ENCODE measurements around the gene ZNF557.

Gene ZNF557

DNA sequence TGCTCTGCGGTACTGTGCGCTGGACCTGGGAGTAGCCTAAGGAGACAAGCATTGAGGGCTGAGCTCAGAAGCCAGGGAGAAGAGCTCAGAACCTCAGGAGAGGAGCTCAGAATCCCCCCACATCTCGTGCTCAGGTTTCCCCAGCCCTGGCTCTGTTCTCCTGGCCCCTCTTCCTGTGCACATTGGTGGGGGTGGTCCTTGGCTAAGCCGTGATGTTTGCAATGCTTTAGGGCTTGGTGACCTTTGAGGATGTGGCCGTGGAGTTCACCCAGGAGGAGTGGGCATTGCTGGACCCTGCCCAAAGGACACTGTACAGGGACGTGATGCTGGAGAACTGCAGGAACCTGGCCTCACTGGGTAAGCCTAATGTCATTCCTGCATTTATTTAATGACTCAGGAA lies 6.6 kb downstream of the ZNF557 start:
- no peak for DNase-seq (ENCODE audit: low read depth)

DNA sequence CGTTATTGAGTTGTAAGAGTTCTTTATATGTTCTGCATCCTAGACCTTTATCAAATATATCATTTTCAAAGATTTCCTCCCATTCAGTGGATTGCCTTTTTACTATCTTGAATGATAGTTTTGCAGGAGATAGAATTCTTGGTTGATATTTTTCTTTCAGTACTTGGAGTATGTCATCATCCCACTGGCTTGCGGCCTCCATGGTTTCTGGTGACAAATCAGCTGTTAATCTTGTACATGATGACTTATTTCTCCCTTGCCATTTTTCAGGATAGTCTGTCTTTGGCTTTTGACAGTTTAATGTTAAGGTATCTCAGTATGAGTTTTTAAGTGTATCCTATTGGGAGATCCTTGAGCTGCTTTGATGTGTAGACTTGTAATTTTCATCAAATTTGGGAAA lies 8.5 kb downstream of the ZNF557 start:
- no peak for DNase-seq (ENCODE audit: low read depth)

DNA sequence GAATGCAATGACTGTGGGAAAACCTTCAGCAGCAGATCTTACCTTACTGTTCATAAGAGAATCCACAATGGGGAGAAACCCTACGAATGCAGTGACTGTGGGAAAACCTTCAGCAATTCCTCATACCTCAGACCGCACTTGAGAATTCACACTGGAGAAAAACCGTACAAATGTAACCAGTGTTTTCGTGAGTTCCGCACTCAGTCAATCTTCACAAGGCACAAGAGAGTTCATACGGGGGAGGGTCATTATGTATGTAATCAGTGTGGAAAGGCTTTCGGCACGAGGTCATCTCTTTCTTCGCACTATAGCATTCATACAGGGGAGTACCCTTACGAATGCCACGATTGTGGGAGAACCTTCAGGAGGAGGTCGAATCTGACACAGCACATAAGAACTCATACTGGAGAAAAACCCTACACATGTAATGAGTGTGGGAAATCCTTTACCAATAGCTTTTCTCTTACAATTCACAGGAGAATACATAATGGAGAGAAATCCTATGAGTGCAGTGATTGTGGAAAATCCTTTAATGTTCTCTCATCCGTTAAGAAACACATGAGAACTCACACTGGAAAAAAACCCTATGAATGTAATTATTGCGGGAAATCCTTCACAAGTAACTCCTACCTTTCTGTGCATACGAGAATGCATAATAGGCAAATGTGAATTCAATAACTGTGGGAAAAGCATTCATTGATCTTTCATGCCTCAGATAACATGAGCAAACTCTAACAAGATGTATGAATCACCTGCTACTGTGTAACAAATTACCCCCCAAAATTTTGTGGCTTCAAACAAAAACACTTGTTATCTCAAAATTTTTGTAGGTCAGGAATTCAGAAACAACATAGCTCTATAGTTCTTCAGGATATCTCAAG lies 13.8 kb downstream of the ZNF557 start:
- DNase-seq (ENCODE audit: low read depth), result no peak

DNA sequence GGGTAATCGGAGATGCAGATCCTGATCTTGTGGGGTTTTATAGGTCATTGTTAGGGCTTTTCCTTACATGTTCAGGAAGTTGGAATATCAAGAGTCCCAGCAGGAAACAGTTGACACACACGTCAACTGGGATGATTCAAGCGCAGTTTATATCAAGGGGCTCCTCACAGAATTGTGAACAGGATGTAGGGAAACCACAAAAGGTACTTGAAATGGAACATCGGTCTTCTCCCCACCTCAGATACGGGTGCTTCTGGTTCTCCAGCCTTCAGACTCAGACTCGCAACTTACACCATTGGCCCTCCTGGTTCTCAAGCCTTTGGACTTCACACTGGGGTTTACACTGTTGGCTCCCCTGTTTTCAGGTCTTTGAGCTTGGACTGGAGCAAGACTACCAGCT lies 19.5 kb downstream of the ZNF557 start:
- no peak for DNase-seq (ENCODE audit: low read depth)

DNA sequence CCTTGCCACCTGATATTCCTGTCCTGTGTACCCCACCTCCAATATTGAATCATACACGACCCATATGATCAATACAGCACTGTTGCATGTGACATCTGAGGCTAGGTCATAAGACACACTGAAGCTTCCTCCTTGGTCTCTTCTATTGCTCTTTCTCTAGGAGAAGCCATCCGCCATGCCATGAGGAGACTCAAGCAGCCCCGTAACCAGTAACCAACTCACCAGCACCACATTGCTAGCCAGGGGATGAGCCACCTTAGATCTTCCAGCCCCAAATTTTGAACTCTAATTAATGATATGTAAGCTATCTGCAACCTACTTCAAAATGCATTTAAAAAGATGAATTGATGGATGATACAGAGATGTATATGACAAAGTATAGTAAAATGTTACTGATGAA lies 28.6 kb downstream of the ZNF557 start:
- no peak for DNase-seq (ENCODE audit: low read depth)

DNA sequence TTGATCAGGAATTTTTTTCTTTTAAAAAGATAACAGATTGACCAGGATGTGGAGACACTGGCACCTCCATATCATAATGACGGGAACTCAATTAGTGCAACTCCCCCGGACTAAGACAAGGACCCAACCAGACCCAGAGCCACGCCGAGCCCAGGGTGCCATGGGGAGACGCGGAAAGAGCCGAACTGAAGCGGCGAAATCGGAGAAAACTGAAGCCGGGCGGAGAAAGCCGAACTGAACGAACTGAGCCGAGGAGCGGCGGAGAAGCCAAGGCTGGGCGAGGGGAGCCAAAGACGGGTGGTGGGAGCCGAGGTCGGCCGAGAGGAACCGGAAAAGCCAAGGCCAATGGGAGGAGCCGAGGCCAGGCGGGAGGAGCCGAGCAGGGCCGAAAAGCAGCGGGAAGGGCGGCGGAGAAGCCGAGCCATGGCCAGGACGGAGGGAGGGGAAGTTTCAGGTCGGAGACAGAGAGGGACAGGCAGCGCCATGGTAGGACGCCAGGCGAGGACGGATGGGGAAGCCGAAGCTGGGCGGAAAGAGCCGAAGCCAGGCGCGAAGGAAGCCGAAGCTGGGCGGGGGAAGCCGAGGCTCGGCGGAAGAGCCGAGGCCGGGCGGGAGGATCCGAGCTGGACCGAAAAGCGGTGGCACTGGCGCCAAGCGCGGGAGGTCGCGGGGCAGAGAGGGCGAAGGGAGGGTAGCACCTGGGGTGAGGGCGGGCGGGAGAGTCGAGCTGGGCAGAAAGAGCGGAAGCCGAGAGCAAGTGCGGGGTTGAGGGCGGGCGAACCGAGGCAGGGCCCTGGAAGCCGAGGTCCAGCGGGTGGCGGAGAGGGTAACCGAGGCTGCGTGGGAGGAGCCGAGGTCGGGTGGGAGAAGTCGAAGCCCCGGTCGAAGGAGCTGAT lies 29.4 kb downstream of the ZNF557 start:
- peak; percentile 85 for DNase-seq (ENCODE audit: low read depth)

DNA sequence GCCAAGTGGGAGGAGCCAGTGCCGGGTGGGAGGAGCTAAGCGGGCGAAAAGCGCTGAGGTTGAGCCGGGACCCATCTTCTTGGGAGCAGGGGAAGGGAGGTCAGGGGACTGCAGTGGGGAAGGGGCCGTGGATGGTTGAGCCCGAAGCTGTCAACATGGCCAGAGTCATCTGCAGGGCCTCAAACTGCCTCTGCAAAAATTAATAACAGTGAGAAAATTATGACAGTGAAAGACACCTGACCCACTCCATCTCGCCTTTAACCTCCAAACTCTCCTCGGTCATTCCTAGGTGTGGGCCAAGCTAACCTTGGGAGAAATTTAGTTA lies 30.1 kb downstream of the ZNF557 start:
- no peak for DNase-seq (ENCODE audit: low read depth)

DNA sequence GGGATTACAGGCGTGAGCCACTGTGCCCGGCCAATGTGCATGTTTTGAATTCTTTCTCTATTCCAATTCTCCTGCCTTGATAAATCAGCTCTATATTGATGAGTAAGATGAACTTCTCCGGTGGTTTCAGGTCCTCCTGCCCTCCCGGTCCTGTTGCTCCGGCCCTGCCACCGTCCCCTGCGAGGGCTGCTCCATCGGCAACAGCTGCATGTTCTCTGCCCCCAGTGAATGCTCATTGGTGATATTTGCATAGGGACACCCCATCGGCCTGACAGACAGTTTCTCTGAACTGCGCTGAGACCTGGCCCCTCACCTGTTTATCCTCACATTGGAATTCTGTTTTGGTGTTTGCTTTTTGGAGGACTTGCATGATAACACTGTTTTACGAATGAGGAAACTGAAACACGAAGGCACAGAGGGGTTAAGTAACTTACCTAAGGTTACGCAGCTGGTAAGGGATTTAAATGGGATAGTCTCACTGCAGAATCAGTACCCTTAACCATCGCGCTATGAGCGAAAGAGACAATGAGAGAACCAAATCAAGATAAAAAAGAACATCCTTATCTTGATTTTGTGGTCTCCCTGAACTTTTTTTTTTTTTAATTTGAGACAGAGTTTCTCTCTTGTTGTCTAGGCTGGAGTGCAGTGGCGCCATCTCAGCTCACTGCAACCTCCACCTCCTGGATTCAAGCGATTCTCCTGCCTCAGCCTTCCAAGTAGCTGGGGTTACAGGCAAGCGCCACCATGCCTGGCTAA lies 32.2 kb downstream of the ZNF557 start:
- DNase-seq (ENCODE audit: low read depth), result no peak

DNA sequence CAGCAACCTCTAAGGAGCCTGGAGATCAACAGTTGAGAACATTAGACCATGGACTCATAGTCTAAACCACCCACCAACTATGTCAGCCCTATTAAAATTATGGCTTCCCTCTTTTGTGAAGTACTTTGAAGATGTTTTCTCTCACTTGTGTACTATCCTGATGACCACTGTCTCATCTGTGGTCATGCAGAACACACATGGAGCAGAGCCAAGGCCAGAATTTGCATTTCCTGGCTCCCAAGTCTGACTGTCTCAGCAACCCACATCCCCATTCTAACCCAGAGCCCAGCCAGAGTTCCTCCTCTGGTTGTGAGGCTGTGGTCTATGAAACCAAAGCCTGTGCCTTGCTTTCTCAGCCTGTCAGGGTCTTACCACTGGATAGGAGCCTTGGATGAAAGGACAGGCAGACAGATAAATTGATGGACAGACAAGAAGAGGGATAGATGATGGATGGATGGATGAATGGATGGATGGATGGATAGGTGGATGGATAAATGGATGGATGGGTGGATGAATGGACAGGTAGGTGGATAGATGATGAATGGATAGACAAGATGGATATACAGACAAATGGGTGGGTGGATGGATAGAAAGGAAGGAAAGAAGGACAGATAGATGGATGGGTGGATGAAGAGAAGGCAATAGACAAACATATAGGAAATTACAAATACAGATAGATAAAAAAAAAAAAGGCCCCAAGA lies 35.4 kb downstream of the ZNF557 start:
- DNase-seq (ENCODE audit: low read depth), result no peak

DNA sequence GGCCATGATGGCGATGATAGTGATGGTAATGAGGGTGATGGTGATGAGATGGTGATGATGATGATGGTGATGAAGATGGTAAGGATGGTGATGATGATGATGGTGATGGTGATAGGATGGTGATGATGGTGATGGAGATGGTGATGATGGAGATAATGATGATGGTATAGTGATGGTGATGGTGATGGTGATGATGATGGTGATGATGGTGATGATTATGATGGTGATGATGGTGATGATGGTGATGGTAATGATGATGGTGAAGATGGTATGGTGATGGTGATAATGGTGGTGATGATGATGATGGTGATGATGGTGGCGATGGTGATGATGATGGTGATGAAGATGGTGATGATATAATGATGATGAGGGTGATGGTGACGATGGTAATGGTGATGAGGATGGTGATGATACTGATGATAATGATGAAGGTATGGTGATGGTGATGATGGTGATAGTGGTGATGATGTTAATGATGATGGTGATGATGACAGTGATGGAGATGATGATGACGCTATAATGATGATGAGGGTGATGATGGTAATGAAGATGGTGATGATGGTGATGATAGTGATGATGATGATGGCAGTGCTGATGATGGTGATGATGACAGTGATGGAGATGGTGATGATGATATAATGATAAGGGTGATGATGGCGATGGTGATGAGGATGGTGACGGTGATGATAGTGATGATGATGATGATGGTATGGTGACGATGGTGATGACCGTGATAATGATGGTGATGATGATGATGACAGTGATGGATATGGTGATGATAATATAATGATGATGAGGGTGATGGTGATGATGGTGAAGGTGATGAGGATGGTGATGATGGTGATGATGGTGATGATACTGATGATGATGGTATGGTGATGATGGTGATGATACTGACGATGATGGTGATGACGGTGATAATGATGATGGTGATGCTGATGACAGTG lies 37.5 kb downstream of the ZNF557 start:
- DNase-seq (ENCODE audit: low read depth), result no peak

DNA sequence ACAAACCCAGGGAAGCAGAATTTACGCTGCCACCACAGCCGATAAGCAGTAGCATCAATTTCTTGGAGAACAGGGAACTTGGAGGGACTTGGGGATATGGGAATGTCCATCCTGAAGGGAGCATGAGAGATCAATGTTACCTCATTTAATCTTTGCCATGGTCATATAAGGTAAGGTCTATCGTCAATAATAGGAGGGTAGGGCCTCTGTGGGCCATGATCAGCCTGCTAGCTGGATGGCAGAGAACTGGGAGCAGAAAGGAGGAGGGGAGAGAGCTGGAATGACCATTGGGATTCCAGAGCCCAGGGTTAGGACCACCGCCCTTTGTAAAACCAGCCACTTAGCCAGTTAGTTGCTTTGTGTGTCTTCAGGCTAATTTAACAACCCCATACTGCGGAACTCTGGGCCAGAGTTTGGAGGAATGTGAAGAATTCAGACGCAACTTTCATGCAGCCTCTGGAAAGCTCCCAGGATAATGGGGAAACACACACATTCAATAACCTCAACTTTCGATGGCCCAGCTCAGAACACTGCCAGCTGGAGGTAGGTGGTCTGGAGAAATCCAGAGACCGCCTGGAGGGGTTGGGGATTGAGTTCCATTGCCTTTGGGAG lies 40.3 kb downstream of the ZNF557 start:
- DNase-seq (ENCODE audit: low read depth), result no peak

DNA sequence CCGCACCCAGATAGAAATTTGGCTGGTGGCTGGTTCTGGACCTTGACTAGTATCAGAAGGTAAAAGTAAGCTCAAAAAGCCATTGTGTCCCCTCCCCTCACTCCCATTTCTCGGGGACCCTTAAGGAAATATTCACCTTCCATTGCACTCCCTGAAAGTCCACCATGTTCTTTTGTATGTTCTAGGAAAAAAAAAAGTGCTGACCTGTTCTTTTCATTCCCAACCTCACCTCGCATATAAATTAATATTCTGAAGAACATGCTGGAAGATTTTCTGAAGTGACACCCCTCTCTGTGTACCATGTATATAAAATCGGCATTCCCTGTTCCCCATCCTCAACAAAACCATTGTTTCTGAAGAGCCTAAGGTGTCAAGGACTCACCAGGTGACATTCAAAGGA lies 43.2 kb downstream of the ZNF557 start:
- DNase-seq (ENCODE audit: low read depth), result no peak

DNA sequence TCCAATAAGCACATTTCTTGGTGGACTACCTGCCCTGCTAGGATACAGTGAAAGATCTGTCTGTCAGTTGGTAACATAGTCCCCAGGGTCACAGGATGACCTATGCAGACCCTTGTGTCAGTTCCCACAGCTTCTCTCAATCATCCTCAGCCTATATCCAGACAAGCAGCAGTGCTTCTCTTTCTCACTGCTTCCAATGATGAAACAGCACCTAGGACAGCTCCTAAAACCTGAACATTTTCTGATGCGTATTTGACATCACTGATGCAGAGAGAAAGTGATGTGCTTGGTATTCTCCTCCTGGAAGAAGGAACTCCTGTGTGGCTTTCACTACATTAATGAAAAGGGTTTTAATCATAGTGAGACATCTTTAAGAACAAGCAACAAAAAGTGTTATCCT lies 43.7 kb downstream of the ZNF557 start:
- DNase-seq (ENCODE audit: low read depth), result no peak

DNA sequence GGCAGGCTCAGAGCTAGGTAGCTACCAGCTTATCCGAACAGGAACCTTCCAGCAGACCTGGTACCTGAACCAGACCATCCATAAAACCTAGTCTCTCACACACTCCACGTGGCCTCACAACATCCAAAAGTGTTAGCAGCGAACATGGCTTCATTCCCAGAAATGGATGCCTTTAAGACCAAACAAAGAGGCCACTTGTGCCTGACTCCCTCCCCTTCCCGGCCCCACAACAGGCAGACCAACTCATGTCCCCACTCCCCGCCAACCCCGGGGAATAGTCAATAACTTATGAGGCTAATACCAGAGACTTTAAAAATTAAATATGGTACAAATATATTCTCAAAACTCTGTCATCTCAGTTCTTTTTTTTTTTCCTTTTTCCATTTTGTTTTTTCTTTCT lies 46.2 kb downstream of the ZNF557 start:
- DNase-seq (ENCODE audit: low read depth), result no peak

DNA sequence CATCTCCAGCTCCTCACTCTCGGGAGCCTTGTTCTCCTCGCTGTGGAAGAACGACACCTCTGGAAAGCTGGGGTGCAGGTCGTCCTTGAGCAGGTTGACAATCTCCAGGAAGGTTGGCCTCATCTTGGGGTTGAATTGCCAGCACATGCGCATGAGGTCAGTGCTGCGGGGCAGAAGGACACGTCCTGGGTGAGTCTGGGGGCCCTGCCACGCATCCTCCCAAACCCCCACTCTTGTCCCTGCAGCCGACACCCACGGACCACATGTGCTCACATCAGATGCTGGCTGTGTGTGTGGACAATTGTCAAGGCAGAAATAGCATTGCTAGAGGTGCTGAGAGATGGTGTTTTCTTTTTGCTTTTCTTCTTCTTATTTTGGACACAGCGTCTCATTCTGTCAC lies 47.7 kb downstream of the ZNF557 start:
- DNase-seq (ENCODE audit: low read depth), result no peak

DNA sequence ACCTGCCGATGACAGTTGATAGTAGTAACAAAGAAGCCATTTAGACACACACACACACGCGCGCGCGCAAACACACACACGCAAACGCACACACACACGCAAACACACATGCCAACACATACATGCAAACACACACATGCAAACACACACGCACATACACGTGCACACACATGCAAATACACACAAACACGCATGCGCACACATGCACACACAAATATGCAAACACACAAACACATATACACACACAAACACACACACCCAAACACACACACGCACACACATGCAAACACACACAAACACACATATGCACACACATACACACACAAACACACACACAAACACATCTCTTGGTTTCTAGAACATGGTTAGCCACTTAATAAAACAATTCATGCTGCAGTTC lies 50.1 kb downstream of the ZNF557 start:
- DNase-seq (ENCODE audit: low read depth), result no peak

DNA sequence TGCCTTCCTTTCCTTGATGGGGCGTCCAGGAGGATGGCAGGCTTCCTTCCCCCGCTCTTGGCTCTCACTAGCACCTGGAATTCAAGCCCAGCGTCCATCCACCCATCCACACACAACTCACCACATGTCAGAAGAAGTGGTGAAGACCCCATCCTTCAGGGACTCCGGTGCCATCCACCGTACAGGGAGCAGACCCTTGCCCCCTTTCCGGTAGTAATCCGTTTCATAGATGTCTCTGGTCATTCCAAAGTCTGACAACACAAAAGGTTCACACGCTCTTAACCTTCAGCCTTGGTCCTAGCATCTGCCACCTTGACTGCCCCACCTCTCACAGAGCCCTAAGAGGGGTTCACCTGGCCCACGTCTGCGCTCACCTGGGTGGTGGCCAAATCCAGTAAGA lies 51.0 kb downstream of the ZNF557 start:
- DNase-seq (ENCODE audit: low read depth), result no peak

DNA sequence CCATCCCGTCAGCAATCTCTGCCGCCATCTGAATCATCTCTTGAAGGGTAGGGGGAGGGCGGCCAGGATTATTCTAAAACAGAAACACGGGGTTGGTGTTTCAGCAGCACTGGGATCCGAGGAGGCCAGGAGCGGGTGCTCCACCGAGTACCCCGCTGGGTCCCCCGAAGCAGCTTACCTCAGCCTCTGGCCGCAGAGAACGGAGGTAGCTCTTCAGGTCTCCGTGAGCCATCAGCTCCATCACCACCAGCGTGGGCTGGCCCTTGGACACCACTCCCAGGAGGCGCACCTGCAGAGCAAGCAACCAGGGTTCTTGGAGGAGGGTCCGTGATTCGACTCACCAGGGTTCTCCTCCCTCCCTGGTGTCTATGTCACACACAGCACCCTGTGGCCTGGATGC lies 53.2 kb downstream of the ZNF557 start:
- no peak for DNase-seq (ENCODE audit: low read depth)

DNA sequence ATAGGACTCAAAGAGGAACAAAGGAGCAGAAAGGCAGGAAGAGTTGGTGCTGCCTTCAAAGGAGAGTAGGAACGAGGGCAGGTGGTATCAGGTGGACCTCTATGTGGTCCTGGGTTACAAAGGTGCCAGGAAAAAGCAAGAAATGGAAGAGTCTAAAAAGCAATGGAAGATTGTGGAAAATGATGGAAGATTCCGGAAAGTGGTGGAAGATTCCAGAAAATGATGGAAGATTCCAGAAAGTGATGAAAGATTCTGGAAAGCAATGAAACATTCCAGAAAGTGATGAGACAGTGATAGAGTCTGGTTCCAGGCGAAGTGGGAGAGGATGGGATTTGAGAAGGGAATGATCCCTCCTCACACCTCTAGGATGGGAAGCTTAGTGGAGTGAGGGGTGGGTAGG lies 55.3 kb downstream of the ZNF557 start:
- no peak for DNase-seq (ENCODE audit: low read depth)

DNA sequence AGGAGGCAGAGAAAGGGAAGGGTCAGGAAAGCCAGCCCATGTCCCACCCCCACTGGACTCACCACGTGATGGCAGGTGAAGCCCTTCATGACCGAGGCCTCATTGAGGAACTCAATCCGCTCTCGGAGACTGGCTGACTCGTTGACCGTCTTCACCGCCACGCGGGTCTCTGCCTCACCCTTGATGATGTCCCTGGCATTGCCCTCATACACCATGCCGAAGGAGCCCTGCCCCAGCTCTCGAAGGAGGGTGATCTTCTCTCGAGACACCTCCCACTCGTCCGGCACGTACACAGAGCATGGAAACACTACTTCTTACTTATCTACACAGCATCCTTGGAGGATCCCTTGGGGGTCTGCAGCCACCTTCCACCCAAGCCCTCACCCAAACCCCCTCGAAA lies 55.7 kb downstream of the ZNF557 start:
- DNase-seq (ENCODE audit: low read depth), result no peak

Measured in stromal cell of bone marrow (primary cell).